Hepatic stellate cell (primary cell): Measurements from ENCODE around the gene KIF13A.
"Not testable (repeated sequence)": the region's sequence is repeated elsewhere in the genome, so short reads cannot be mapped to it uniquely, and the experiment has no call there.

Source experiments
- DNase-seq: peaks from one replicate; pipeline ENCODE4 v3.0.0; 2011; ENCODE audit warnings: low spot score

The KIF13A gene

GRCh38 chr6:17900011-17900410 lies 87.4 kb downstream of the KIF13A start:
- no peak for DNase-seq

DNA sequence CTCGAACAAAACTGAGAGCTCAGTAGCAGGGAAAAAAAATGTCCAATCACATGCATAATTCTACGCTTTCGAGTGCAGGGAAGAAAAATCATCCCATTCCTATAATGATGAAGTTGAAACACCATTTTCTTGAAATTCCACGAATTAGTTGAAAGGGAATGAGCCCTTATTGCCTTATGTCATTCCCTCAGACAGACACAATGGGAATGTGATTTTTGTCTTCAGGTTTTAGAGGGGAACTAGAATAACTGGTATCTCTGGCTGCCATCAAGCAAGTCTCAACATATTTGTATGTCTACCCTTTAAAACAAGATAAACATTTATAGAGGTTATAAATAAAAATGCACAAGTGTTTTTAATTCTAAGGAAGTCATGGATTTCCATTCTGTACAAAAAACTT lies 87.9 kb downstream of the KIF13A start:
- no peak for DNase-seq

DNA sequence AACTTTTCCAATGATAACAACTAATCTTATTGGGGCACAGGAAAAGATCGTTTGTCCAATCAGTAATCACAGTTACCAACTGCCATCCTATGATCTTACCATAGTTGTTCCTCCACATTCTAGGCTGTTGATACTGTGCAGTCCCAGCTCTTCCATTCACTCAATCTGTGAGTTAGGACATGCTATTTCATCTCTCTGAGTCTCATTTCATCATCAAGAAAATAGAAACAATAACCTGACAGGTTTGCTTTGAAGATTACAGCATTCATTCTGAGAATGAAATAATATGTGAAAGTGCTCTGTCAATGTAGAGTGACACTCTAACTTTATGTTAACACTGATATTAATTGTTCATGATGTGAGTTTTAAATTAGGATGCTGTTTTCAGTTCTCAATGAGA lies 89.8 kb downstream of the KIF13A start:
- no peak for DNase-seq

DNA sequence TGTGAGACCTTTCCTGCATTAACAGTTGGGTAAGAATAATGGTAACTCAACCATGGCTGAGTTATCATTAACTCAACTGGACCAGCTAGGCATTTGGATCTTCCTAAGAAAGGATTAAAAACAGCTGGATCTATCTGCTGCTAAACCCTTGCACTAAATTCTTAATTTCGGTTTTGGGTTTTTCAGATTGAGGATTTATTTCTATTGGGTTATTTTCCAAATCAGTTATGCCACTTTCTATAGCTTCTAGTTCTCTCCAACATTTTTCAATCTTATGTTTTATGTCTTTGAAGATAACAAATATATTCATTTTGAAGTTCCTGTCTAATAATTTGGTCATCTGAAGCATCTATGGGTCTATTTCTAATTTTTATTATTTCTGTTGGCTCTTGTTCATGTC lies 92.5 kb downstream of the KIF13A start:
- no peak for DNase-seq

DNA sequence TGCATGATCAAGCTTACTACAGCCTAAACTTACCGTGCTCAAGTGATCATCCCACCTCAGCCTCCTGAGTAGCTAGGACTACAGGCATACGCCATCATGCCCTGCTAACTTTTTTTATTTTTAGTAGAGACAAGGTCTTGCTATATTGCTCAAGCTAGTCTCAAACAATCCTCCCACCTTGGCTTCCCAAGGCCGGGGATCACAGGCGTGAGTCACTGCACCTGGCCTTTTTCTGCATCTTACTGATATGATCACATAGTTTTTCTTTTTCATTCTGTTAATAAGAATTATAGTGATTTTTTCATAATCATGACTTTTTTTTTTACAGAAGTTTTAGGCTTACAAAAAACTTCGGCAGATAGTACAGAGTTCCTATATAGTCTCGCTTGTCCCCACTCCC lies 93.2 kb downstream of the KIF13A start:
- no peak for DNase-seq

DNA sequence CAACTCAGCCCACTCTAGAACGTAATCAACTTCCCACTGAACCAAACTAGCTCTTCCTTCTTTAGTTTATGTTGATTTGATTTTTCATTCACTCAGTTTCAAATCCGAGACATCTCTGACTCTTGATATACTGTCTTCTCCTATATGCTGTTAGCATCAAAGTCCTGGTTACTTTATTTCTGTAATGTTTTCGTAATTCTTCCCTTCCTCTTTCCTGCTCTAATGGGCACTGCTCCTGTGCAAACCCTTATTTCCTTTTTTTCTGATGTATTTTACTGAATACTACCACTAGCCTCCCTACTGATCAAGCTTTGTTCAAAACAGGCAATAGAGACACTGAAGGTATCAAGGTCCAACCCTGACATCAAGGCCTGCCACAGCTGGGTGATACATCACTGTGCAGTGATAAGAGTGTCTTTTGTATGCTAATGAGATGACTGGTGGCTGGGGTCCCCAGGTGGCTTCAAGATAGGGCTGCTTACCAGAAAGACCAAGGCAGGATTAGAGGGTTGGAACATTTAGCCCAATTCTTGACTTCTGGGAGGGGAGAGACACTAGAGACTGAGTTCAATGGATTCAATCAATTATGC lies 95.2 kb downstream of the KIF13A start:
- DNase-seq = no peak

- no peak for DNase-seq
Observed at GRCh38 chr6:17890309-17890708, 97.1 kb downstream of the KIF13A start.

- not testable (repeated sequence) for DNase-seq
Observed at GRCh38 chr6:17889777-17890176, 97.7 kb downstream of the KIF13A start.

DNA sequence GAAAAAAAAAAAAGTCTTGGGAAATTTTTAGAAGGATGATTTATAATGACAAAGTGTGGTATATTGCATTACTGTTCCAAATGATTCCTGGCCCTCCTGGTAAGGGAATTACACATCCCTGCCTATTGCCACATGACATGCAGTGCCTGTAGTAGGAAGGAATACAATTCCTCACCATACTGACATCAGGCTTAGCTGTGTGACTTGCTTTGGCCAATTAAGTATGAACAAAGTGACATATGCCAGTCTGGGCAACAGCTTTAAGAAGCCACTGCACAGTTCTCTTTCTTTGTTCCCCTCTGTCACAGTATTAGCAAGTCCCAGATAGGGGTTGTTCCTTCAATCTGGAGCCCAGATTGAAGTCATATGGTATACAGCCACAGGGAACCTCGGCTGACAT lies 100.5 kb downstream of the KIF13A start:
- no peak for DNase-seq

GRCh38 chr6:17885889-17886576 lies 101.4 kb downstream of the KIF13A start:
- DNase-seq = no peak

DNA sequence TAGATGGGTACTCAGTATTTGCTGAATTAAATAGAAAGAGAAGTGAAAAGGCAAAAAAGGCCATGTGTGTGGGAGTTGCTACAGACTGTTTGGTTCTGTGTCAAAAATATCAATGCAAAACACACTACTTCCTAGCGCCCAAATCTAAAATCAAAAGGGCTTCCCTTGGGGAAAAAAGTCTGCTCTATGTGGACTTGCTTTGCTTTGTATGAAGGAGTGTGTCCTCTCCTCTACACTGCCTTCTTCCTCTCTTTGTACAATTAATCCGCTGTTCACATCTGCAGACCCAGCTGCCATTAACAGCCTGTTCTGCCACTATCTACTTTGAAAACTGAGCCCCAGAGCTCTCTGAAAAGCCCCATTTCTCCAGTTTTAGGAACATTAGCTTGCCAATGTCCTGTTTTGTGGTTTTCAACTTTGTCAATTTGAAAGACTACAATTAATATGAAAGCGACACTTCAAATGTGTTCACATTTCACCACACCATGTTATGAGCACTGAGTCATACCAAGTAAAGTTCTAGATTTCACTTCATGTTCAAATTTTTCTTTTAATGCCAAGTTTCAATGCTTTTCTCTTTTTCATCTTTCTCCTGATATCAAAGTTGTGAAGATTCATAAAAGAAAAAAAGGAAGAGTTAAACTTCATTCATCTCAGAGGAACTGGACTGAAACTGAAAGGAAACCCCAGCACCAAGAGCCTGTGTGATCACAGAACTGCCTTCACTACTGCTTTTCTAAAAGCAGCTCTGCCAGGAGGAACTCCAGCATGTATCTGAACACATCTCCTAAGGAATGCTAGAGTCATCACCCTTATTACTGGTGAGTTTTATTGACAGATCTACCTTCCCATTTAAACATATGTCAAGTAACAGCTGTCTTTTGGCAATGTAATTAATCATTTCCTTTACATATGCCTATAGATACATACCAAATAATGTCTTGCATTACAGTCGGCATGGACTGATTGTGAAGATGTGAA lies 102.6 kb downstream of the KIF13A start:
- no peak for DNase-seq

GRCh38 chr6:17883665-17884497 lies 103.6 kb downstream of the KIF13A start:
- no peak for DNase-seq

- no peak for DNase-seq
Observed at GRCh38 chr6:17881085-17881858, 106.2 kb downstream of the KIF13A start.

DNA sequence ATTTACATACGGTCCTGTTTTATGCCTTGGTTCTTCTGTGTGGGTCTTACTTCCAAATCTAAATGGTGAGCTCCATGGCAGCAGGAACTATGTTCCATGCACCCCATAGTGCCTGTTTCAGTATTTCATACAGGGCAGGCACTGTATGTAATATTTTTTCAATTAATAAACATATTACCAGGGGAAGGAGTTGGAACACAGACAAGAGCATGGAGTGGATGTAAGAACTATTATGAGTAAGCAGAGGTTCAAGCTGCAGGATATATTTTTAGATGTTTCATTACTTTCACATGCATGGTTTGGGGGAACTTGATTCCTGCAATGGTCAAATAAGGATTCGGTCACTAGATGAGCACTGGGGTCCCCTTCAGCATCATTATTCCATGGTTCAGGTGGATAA lies 108.3 kb downstream of the KIF13A start:
- no peak for DNase-seq

DNA sequence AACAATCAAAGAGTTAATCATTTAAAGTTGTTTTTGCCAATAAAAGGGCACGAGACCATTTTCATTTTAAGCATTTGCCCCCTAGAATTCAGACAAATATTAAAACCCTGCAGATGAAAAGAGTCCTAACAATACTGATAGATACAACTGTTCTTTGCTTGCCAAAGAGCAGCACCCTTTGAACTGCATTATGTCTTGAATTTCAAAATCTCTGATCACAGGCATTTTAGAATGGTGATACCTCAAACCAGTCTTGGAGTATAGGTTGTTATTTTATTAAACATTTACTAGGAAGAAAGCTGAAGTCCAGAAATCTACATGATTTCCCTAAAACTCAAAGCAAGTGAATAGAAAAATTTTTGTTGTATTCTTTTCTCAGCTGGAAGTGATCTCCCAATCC lies 108.7 kb downstream of the KIF13A start:
- DNase-seq = no peak

GRCh38 chr6:17877895-17878440 lies 109.5 kb downstream of the KIF13A start:
- no peak for DNase-seq

DNA sequence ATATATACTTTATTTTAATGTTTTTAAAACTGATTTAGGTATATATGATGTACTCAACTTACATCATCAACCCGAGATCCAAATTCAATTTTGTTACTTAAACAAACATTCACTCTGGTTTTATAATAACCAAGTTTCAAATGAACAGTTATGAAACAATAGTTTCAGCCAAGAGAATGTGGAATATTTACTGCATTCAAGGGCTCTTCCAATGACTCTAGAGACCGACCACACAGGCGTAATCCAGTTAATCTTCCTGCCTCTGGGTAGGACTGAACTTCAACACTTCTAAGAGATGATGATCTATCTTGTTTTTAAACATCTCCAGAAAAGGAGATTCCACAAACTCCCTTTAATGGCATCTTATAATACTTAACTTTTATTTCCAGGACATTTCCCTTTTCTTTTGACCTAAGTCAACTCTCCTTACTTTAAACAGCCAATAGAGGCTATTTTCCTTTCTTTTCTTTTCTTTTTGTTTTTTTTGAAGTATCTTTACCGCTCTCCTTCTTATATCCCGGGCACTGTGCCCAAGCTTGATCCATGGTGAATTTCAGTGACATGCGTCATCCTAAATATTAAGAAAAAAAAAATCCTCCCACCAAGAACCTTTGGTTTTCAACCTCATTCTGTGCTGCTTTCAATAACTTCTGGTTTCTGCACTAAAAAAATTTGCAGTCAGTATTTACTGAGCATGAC lies 110.1 kb downstream of the KIF13A start:
- DNase-seq = no peak

DNA sequence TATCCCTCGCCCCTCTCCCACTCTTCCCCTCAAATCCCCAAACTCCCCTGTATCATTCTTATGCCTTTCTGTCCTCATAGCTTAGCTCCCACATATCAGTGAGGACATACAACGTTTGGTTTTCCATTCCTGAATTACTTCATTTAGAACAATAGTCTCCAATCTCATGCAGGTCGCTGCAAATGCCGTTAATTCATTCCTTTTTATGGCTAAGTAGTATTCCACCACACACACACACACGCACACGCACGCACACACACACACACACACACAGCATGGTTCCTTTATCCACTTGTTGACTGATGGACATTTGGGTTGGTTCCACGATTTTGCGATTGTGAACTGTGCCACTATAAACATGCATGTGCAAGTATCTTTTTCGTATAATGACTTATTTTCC lies 112.7 kb downstream of the KIF13A start:
- no peak for DNase-seq

DNA sequence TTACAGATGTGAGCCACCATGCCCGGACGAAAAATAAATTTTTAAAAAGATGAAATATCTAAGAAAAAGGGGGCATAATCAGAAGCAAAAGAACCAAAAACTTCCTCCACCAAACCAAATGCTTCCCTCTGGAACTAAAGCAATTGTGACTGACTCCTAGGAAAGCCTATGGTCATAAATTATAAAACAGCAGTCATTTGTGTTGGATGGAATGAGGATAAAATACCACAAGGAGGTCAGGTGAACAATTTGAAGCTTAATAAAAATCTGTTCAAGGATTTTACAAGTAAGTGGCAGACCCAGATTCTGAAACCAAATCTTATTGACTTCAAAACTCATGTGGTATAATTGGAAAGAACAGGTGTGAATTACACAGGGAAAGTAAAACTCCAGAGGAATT lies 114.5 kb downstream of the KIF13A start:
- no peak for DNase-seq

GRCh38 chr6:17871836-17872235 lies 115.6 kb downstream of the KIF13A start:
- DNase-seq = no peak

DNA sequence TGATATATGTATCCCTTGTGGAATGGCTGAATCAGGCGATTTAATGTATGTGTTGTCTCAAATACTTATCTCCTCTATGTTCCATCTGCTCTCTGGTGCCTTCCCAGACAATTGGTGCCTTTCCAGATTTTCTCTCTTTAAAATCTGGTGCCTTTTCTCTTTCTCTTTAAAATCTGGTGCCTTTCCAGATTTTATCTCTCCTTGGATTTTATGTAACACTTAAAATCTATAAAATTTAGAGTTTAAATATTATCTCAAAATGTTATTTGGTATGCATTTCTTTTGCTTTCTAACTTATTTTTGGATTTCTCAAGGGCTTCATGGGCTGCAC lies 116.3 kb downstream of the KIF13A start:
- DNase-seq = no peak
